Measurements from ENCODE around the gene DBH. TPM values are rescaled to one million over a fixed set of nuclear protein-coding genes. Genes with fewer than 3 reads are reported as not detected.

DBH gene
- total RNA-seq, 1 donor from 2014 or later: not detected

DNA sequence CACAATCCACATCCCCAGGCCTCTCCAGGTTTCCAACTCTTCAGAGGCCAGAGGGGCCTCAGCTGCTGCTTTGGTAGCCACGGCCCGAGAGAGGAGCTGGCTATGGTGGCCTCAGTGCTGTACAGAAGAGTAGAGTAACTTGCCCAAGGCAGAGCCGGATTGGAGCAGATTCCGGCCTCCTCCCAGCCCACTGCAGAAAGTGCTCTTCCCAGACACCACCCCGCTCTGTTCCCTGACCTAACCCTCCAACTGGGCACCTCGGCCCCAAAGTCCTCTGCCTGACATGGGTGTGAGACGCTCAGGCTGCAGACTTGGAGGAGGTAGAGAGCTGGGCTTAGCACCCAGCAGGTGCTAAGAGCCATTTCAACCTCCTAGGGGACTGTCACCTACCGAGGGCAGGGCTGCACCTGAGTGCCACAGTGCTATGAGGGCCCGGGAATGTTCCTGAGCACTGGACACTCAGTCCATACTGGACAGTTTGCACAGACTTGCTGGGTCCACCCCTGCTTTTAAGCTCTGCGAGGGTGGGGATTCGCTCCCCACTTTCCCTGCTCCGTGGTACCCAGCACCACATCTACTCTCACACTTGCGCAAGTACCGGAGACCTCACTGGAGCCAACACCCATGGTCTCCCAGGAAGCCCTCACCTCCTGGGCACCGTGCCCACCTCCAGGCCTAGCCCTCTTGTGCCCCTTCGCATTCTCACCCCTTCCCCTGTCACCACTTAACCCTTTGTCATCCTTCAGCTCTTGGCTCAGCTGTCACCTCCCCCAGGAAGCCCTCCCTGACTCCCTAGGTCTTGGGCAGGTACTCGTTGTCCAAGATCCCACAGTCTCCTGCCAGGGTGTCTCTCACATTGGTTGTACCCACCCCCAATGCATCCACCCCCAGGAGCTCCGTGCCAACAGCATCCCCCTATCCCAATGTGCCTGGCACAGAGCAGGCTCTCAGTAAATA is 49.8 kb downstream of the DBH start:
- no peak for ATAC-seq

GRCh38 chr9:133686642-133687575 is 50.7 kb downstream of the DBH start:
- no peak for ATAC-seq

DNA sequence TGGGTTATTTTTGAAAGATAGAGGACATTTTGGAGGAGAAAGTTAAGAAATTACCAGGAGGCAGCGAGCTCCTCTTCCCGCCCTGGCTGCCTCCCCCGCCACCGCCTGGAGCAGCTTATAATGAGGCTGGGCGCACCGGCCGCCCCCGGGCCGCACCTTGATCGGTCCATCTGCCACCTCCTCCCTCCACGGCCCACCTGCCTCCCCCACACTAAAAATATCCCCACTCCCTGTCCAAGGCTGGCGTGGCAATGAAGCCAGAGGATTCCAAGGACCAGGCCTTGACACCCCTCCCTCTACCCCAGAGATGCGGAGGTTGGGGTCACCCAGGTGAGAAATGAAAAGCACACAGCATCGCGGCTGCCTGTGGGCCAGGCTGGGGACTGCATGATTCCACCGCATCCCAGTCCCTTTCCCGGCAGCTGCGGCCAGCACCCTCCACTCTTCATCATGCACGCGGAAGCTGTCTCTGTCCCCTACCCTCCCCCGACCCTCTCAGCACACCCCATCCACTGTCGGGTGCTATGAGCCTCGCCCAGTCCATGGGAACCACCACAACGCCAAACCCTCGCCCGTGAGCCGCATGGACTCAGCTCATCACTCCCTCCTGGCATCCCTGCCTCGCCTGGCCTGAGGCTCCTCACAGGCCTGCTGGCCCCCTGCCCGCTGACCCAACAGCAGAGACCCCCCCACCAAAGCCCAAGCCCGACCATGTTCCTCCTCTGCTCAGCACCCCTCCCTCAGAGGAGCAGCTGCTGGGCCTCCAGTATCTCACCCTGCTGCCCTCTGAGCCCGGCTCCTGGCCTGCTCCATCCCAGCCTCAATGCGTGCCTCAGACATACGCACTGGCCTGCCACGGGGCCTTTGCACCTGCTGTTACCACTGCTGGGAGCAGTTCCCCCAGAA is 51.9 kb downstream of the DBH start:
- no peak for ATAC-seq

DNA sequence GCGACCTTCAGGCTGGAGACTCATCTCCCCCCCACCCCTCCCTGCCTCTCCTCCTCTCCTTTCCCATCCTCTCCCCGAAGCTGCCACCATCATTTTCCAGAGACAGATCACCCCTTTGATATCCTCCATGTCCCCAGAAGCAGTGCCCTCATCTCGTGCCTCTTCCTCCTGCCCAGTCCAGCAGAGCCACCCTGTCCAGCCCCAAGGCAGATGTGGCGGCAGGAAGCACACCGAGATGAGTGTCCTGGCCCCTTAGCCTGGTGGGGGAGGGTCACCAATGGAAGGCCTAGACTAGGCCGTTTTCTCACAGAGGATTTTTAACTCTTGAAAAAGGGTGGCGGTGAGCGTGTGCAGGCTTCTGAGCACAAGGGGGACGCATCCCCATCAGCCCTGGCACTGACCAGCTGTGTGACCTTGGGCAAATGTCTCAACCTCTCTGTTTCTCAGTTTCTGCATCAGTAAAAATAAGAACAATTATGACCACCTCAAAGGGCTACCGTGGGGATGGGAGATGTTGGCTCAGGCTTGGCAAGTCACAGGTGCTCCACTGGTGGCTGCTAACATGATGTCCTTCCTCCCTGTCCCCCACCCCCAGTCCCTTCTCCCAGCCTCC is 53.1 kb downstream of the DBH start:
- ATAC-seq: no peak

DNA sequence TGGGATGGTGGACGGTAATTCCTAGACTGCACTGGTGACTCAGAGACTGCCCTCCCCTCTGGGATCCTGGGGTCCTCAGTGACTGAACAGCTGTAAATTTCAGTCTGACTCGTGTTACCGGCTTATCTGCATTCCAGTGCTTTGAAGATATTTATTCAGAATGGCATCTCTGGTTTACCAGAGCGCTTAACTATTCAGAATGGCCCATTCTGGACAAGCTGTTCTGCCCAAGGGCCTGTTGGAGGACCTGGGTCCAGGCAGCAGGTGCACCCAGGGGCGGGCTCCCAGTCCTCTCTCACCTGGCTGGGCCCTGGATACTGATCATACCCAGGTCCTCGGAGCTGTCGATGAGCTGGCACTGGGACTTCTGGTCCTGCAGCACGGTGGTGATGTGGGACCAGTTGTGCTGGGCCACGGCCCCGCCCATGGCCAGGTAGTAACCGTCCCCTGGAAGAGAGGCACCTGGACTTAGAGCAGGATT is 54.0 kb downstream of the DBH start:
- ATAC-seq: no peak

DNA sequence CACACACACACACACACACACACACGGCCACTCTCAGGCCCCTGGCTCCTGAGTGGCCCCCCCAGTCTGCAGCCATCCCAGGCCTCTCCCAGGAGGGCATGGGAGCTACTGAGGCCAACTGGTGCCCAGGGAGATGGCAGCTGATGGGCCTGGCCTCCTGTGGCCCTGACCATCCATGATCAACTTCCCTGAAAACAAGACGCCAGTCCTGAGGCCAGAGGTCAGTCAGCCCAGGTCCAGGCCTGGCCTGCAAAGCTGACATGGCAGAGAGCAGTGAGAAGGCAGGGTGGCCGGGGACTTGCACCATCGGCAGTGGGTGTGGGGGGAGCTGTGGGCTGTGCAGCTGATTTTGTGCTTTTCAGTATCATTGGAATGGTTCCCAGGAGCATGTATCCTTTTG is 55.0 kb downstream of the DBH start:
- no peak for ATAC-seq

DNA sequence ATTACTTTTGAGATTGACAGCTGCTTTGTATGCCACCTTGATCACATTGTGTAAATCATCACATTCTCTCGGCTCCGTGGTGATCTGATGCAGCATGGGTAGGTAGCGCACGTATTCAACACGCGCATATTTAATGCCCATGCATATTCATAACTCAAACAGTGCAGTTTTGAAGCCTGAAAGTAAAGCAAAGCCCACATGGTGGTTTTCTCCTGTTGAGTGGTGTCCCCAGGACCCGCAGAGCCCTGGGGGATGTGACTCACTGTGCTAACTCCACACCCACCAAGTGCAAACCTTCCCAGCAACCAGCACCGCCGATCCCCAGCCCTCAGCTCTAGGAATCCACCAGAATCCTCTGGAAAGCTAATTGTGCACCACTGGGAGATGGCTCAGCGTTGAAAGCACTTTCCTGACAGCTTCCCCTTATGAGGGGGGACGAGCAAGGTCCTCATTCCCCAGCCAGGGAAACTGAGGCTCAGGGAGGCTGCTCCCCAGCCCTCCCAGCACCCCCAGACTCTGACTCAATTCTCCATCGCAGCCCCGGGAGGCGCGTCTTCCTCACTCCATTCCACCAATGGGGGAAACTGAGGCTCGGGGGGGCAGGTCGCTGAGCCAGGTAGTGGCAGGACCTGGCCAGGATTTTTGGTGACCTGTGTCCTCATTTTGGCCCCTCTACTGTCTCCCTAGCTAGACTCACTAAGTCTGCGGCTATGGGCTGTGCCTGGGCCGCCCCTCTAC is 55.6 kb downstream of the DBH start:
- no peak for ATAC-seq

DNA sequence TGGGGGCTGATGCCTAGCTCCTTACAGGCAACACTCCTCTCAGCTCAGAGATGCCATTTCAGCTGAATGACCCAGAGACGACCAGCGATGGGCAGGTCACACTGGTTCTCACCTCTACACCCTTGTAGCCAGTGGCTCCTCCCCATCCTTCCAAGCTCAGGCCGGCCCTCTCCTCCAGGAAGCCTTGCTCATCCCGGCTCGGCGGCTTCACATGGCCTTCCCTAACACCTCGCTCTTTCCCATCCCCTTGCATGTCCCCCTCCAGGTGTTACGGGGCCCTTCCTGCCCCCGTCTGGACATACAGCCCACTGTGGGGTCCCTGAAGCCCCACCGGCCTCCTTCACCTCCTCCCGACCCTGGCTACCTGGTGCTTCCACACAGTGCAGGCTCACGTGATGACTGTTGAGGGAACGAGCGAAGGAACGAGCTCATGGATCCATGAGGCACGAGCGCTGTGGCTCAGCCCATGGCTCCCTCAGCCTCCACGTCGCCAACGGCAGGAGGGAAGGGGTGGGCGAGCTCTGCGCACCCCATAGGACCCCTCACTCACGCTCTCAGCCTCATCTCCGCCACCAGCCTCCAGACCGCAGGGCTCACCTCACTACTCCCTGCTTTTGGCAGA is 56.3 kb downstream of the DBH start:
- no peak for ATAC-seq

- ATAC-seq: no peak
Measured at GRCh38 chr9:133693116-133693515, 57.0 kb downstream of the DBH start.

GRCh38 chr9:133693703-133694529 is 57.8 kb downstream of the DBH start:
- ATAC-seq: no peak

GRCh38 chr9:133694686-133695085 is 58.5 kb downstream of the DBH start:
- no peak for ATAC-seq

DNA sequence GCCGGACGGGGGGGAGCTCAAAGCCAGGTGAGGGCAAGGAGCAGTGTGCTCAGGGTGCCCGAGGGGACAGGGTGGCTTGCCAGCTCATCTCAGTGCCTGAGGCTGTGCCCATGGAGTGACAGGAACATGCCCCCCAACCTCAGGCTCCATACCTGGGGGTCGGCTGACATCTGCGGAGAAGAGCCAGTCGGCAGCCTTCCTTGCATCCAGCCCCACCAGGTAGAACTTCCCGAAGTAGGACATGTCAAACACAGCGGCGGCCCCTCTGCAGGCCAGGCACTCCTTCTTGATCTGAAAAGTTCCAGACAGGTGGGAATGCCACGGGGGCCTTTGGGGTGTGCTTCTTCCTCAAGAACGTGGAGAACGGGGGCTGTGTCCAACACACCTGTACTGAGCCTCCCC is 59.9 kb downstream of the DBH start:
- ATAC-seq: no peak

DNA sequence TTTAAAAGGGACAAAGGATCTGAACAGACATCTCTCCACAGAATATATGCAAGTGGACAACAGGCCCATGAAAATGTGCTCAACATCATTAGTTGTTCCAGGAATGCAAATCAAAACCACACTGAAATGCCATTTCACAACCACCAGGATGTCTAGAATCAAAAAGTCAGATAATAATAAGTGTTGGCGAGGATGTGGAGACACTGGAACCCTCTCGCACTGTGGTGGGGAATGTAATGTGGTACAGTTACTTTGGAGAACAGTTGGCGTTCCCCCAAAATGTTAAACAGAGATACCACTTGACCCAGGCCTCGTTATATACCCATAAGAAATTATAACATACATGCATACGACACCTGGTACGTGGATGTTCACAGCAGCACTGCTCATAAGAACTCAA is 63.4 kb downstream of the DBH start:
- no peak for ATAC-seq

DNA sequence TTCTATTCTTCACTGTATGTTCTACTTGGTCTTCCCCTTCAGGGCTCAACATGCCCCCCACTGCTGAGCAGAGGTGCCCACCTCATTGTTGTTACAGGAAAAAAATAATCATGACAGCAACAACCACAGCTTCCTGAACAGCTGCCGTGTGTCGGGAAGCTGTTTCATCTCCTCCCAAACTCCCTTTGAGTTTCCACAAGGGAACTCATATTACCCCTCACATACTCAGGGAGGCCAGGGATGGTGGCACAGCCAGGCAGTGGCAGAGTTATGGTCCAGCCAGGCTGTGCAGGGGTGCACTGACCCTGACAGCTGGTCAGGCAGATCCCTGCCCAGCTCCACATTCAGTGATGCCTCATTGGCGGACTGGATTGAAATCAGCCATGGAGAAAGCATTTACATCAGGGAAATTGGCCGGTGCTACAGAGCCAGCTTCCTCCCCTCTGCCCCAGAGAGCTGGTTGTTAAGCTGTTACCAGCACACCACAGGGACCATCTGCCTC is 64.7 kb downstream of the DBH start:
- ATAC-seq: no peak

- ATAC-seq: no peak
Measured at GRCh38 chr9:133701321-133701980, 65.3 kb downstream of the DBH start.

GRCh38 chr9:133701981-133702797 is 66.0 kb downstream of the DBH start:
- ATAC-seq: peak; percentile 41

DNA sequence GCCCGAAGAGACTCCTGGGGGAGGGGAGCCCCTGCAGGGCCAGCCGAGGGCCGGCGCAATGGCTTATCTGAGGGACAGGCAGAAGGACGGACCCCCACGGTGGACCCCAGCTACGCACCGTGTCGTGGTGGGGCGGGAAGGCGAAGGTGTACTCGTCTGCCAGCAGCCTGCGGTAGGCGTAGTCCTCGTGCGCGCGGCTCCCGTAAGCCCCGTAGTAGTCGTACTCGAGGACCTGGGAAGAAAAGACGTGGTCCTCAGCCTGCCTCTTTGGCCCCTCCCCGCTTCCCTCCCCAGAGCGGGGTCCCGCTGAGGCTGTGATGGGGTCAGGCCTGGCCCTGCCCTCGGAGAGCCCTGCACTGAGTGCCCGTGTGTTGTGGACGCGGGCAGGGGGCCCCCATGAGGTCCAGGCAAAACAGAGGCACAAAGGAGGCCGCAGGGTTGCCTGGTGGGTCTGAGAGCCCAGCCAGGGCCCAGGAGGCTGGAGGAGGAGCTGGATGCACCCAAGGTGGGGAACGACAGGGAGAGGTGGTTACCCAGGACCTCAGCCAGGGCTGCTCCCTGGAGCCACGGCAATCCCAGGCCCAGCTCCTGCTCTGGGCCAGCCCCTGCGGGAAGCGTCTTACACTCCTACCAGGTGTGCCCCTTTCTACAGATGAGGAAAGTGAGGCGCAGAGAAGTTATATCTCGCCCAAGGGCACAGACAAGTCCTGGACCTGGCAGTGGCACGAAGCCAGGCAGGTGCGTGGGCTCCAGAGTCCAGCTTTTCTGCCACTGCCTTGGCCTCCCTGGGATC is 66.8 kb downstream of the DBH start:
- ATAC-seq: no peak

Data from esophagus mucosa (tissue), 1 donor.